Measurements from ENCODE around the gene GBP7.

DNA sequence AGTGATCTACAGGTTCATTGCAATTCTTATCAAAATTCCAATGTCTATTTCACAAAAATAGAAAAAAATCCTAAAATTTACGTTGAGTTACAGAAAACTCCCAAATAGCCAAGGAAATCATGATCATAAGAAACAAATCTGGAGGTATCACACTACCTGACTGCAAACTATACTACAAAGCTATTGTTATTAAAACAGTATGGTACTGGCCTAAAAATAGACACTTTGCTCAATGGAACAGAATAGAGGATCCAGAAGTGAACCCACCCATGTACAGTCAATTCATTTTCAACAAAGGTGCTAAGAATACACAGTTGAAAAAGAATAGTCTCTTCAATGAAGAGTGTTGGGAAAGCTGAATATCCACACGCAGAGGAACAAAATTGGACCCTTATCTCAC lies 80.1 kb downstream of the GBP7 start:
- TF ChIP-seq CTCF (conservative IDR thresholded peaks at IDR 0.05) = no peak
- no peak for TF ChIP-seq EZH2 (IDR thresholded peaks at IDR 0.05; ENCODE audit: low read depth)
